Measurements from ENCODE around the gene EGLN1. TPM values are rescaled to one million over a fixed set of nuclear protein-coding genes. Genes with fewer than 3 reads are reported as not detected.

EGLN1 gene
- total and polyA plus RNA-seq, 2 of the 8 experiments (the other 6 are each of a cell fraction or from before 2014, with no cell fraction given), result 4.0 to 6.4 TPM

GRCh38 chr1:231372501-231372900, 49.6 kb downstream of the EGLN1 start (continued):
- TF ChIP-seq SRF (IDR thresholded peaks at IDR 0.05; ENCODE audit: low read depth, low read length), result no peak

Data from H1 (cell line).